K562 (cell line): ENCODE measurements around the gene CPA3. TPM values are rescaled to one million over a fixed set of nuclear protein-coding genes. Genes with fewer than 3 reads are reported as not detected.

Source experiments
- ATAC-seq: fragments of 200-7000 bp; cut with Tn5 transposase; 3 replicates; pipeline ENCODE4 v1.9.1; 2020; ENCODE audit warnings: moderate library complexity
- BruUV-seq: library from RNA; stranded (reverse); fragments of 400-500 nt; replicated peaks from 2 replicates; lab custom pipeline; 2021; lab: Mats Ljungman, UMichigan
- CTCF ChIA-PET: fragments of 300-600 bp; formaldehyde crosslinking; extraction: SDS; loops from one replicate; lab custom pipeline; 2021; ENCODE audit warnings: low intra/inter-chr PET ratio; lab: Yijun Ruan, JAX
- POLR2A ChIA-PET: fragments of 300-600, 350-650 bp; sonication (Branson Sonifier 250); formaldehyde crosslinking; extraction: SDS; loops from one replicate; lab custom pipeline; 2021; ENCODE audit warnings: antibody characterized with exemption, inconsistent platforms; lab: Yijun Ruan, JAX
- DNase-seq, 4 experiments: peaks; one replicate each; pipeline versions ENCODE4 v3.0.0 to v3.0.0-alpha.2; 2011 to 2018; ENCODE audit warnings: low spot score in 3 of 4, mixed read lengths in 3 of 4; ENCODE audit errors: extremely low read depth in 1 of 4
- FAIRE-seq: peaks from 2 replicates; lab custom pipeline; 2011; peaks lifted over from hg19 to GRCh38; lab: Jason Lieb, UNC
- H2AFZ ChIP-seq: 2 replicates; pipeline ENCODE4 v1.6.0; 2011; ENCODE audit warnings: low read depth, low read length, control low read depth, inconsistent platforms
- H3K27ac ChIP-seq: fragments of 200-600 bp; 3 replicates; pipeline ENCODE4 v1.8.0; 2011; ENCODE audit warnings: low read depth, mild to moderate bottlenecking, control low read depth, inconsistent platforms, low read length, moderate library complexity, mixed read lengths; ENCODE audit errors: extremely low read depth
- H3K27me3 ChIP-seq, 2 experiments: fragments of 300-600 bp in 1 of 2; 2 replicates in 1 of 2; 3 replicates in 1 of 2; pipeline versions ENCODE4 v1.6.0 to v1.8.0; 2011; ENCODE audit warnings: inconsistent platforms in 2 of 2, low read length in 2 of 2, mild to moderate bottlenecking in 1 of 2, mixed read lengths in 1 of 2, moderate library complexity in 1 of 2; ENCODE audit not compliant: control insufficient read depth in 2 of 2, insufficient read depth in 2 of 2
- H3K36me3 ChIP-seq: fragments of 300-600 bp; 3 replicates; pipeline ENCODE4 v1.8.0; 2011; ENCODE audit warnings: mild to moderate bottlenecking, low read length, inconsistent platforms; ENCODE audit not compliant: control insufficient read depth, insufficient read depth
- H3K4me1 ChIP-seq, 2 experiments: fragments of 200-600 bp in 1 of 2; replicated peaks in 1 of 2; 2 replicates in 1 of 2; 3 replicates in 1 of 2; pipeline versions ENCODE4 v1.5.1 to v1.8.0; 2011; ENCODE audit warnings: inconsistent platforms in 2 of 2, low read length in 2 of 2, mild to moderate bottlenecking in 1 of 2, mixed read lengths in 1 of 2, moderate library complexity in 1 of 2; ENCODE audit not compliant: control insufficient read depth in 2 of 2, insufficient read depth in 2 of 2
- H3K4me2 ChIP-seq: 2 replicates; pipeline ENCODE4 v1.6.1; 2011; ENCODE audit warnings: low read length, control low read depth, inconsistent platforms, mixed read lengths; ENCODE audit not compliant: insufficient read depth
- H3K4me3 ChIP-seq: fragments of 200-600 bp; sonication (generic), shearing (Covaris generic); 2 replicates; pipeline ENCODE4 v1.5.1; 2016; ENCODE audit warnings: control low read depth, inconsistent platforms
- H3K79me2 ChIP-seq: fragments of 200-600 bp; 3 replicates; pipeline ENCODE4 v1.8.0; 2011; ENCODE audit warnings: low read length, inconsistent platforms; ENCODE audit not compliant: control insufficient read depth, insufficient read depth
- H3K9ac ChIP-seq, 2 experiments: 2 replicates each; pipeline versions ENCODE4 v1.6.0 to v1.6.1; 2011; ENCODE audit warnings: low read depth in 2 of 2, low read length in 2 of 2, control low read depth in 1 of 2, inconsistent platforms in 1 of 2, mild to moderate bottlenecking in 1 of 2, mixed read lengths in 1 of 2; ENCODE audit not compliant: insufficient read depth in 1 of 2
- H3K9me1 ChIP-seq: one replicate; pipeline ENCODE4 v1.6.0; 2011; ENCODE audit warnings: inconsistent platforms, mild to moderate bottlenecking, low read length, moderate library complexity; ENCODE audit not compliant: control insufficient read depth, insufficient read depth
- H3K9me3 ChIP-seq: replicated peaks from 2 replicates; pipeline ENCODE4 v1.5.1; 2011; ENCODE audit warnings: low read depth, low read length, inconsistent platforms; ENCODE audit not compliant: control insufficient read depth, insufficient read depth
- H4K20me1 ChIP-seq: replicated peaks from 2 replicates; pipeline ENCODE4 v1.6.1; 2011; ENCODE audit warnings: low read length, inconsistent platforms, mixed read lengths; ENCODE audit not compliant: control insufficient read depth, insufficient read depth
- CXXC5 ChIP-seq: fragments of 250-450 bp; sonication (Bioruptor Pico); IDR thresholded peaks from 2 replicates; pipeline ENCODE4 v1.8.0; 2022; ENCODE audit warnings: inconsistent platforms, mild to moderate bottlenecking, moderate library complexity
- MEIS2 ChIP-seq: fragments of 450-650 bp; IDR thresholded peaks from 2 replicates; pipeline ENCODE4 v1.6.1; 2014; ENCODE audit warnings: mild to moderate bottlenecking; ENCODE audit not compliant: partially characterized antibody
- RBM22 ChIP-seq: fragments of 200-400 bp; formaldehyde crosslinking; IDR thresholded peaks from 2 replicates; pipeline ENCODE4 v1.6.1; 2018; ENCODE audit warnings: low read length, low read depth; ENCODE audit not compliant: poor library complexity, severe bottlenecking
- SMARCC2 ChIP-seq: fragments of 450-650 bp; IDR thresholded peaks from 2 replicates; pipeline ENCODE4 v1.6.1; 2017; ENCODE audit warnings: antibody characterized with exemption, moderate library complexity, mild to moderate bottlenecking, low read depth
- ZNF133 ChIP-seq: fragments of 250-450 bp; sonication (Bioruptor Pico); IDR thresholded peaks from 2 replicates; pipeline ENCODE4 v1.4.0; 2020; ENCODE audit warnings: mild to moderate bottlenecking
- WGBS: fragments of 100-300 bp; shearing (Covaris generic); methylation state at CpG from one replicate; pipeline ENCODE4 v1.1.6; 2016; ENCODE audit warnings: low coverage, mixed read lengths; ENCODE audit not compliant: insufficient coverage; ENCODE audit errors: missing lambda C conversion rate; 5-methylcytosine and 5-hydroxymethylcytosine counted together
- in situ Hi-C: fragments of 300-500 bp; cut with MboI; formaldehyde crosslinking; loops from 4 replicates; pipeline ENCODE4 v1.15.0; 2018; ENCODE audit warnings: inconsistent platforms, mixed read lengths
- intact Hi-C: fragments of 100-400 bp; cut with micrococcal nuclease; formaldehyde crosslinking; loops from 2 replicates; pipeline ENCODE4 v1.14.2; 2022
- polyA plus RNA-seq, 8 experiments: library from polyadenylated mRNA; depleted of rRNA in 4 of 8; stranded (reverse) in 5 of 8; unstranded in 3 of 8; fragments of >200 nt; fragmentation: Nextera tagmentation in 2 of 8; fragmentation: Illumina TruSeq in 1 of 8; extraction: Ambion mirVana in 2 of 8; extraction: Trizol in 1 of 8; gene quantifications; 2 replicates each; pipeline versions ENCODE4 v1.2.1 to v1.2.3, GENCODE V29; 2011 to 2014; ENCODE audit warnings: inconsistent platforms in 1 of 8, missing spikeins in 1 of 8
- total RNA-seq, 7 experiments: library from RNA; depleted of rRNA in 6 of 7; stranded (reverse); fragments of >200 nt in 6 of 7; fragmentation: Illumina TruSeq in 2 of 7; extraction: Trizol in 2 of 7; gene quantifications; 2 replicates each; pipeline versions ENCODE4 v1.2.1 to v1.2.3, GENCODE V29; 2011 to 2021; ENCODE audit warnings: low replicate concordance in 1 of 7
- TF ChIP-seq, protein P1 (sequence below): fragments of 250-450 bp; sonication (Bioruptor Pico); IDR thresholded peaks from 2 replicates; pipeline ENCODE4 v1.8.0; 2022; ENCODE audit warnings: inconsistent platforms

CPA3 gene
- total and polyA plus RNA-seq, 9 of the 15 experiments (the other 6 are each of a cell fraction or from before 2014, with no cell fraction given), result not detected

DNA sequence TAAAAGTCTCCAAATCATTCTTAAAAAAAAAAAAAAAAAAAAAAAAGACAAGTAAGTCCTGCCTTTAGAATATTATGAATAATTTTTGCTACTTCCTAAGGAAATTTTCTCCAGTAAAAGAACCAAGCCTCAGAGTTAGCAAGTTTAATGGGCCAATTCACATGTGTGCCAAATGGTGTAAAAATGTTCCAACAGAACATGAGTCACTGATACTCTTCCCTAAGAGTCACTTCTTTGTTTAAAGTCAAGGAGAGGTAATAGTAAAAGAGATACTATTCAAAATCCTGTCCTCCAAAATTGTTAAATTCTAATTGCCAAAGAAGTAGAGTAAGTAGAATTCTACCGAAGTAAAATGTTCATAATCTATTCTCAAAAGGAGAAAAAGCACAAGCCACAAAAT lies 17.7 kb upstream of the CPA3 start:
- Histone ChIP-seq H3K27me3 (no peaks in the 10 kb centered on the region), H3K4me3 (no peak overlapping the region), H3K4me1 (no peaks in the 10 kb centered on the region), H3K9me3 (no peaks in the 10 kb centered on the region), H3K27ac (no peak overlapping the region), H3K9me1 (no peaks in the 10 kb centered on the region), H3K79me2 (no peaks in the 10 kb centered on the region), H3K4me2 (no peak overlapping the region), H4K20me1 (no peaks in the 10 kb centered on the region), H2AFZ (no peak overlapping the region), H3K36me3 (no peaks in the 10 kb centered on the region), H3K9ac (no peak overlapping the region)
- no peak for TF ChIP-seq ZNF133 (CRISPR knock-in tag)
- no peak for TF ChIP-seq SMARCC2
- TF ChIP-seq MEIS2, result no peak
- no peak for TF ChIP-seq CXXC5
- TF ChIP-seq, protein P1, sequence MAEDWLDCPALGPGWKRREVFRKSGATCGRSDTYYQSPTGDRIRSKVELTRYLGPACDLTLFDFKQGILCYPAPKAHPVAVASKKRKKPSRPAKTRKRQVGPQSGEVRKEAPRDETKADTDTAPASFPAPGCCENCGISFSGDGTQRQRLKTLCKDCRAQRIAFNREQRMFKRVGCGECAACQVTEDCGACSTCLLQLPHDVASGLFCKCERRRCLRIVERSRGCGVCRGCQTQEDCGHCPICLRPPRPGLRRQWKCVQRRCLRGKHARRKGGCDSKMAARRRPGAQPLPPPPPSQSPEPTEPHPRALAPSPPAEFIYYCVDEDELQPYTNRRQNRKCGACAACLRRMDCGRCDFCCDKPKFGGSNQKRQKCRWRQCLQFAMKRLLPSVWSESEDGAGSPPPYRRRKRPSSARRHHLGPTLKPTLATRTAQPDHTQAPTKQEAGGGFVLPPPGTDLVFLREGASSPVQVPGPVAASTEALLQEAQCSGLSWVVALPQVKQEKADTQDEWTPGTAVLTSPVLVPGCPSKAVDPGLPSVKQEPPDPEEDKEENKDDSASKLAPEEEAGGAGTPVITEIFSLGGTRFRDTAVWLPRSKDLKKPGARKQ (CRISPR knock-in tag), result no peak
- TF ChIP-seq RBM22, result no peak
- no peak for DNase-seq
- ChIA-PET CTCF (no interaction called here), POLR2A (no interaction called here)
- in situ Hi-C loops (no loop called here), intact Hi-C loops (no loop called here)
- no peak for FAIRE-seq
- 0% methylated on average over 1 of the region's 1 CpG for WGBS
- no peak for ATAC-seq
- no TSS peak for BruUV-seq
